A673 (cell line): ENCODE results near the gene INTS11. TPM values are rescaled to one million over a fixed set of nuclear protein-coding genes. Genes with fewer than 3 reads are reported as not detected.
A peak's percentile ranks its signal among the peaks of the same experiment; 100 is the strongest.
"Not testable (repeated sequence)": the region's sequence is repeated elsewhere in the genome, so short reads cannot be mapped to it uniquely, and the experiment has no call there.

ENCODE experiments used
- BruUV-seq: library from RNA; stranded (reverse); fragments of 400-500 nt; replicated peaks from 2 replicates; lab custom pipeline; 2021; lab: Mats Ljungman, UMichigan
- CTCF ChIA-PET: fragments of 300-600 bp; sonication (Branson Sonifier 250); formaldehyde crosslinking; loops from one replicate; lab custom pipeline; 2022; ENCODE audit warnings: antibody characterized with exemption; lab: Charles Lee
- POLR2A ChIA-PET: fragments of 300-600 bp; sonication (Branson Sonifier 250); formaldehyde crosslinking; loops from one replicate; lab custom pipeline; 2022; ENCODE audit warnings: antibody characterized with exemption; ENCODE audit not compliant: low non-redundant PET; lab: Charles Lee
- DNase-seq: peaks from one replicate; pipeline ENCODE4 v3.0.0-alpha.2; 2015; ENCODE audit warnings: low spot score
- H3K27ac ChIP-seq: fragments of 200-600 bp; sonication (generic); 2 replicates; pipeline ENCODE4 v1.5.1; 2016; ENCODE audit warnings: mixed run types, low read depth, mild to moderate bottlenecking, mixed read lengths, antibody characterized with exemption, low read length; ENCODE audit not compliant: poor library complexity, severe bottlenecking
- H3K27me3 ChIP-seq: fragments of 200-600 bp; sonication (generic); replicated peaks from 2 replicates; pipeline ENCODE4 v1.6.1; 2017; ENCODE audit warnings: mixed run types, low read depth, mild to moderate bottlenecking, mixed read lengths, antibody characterized with exemption, low read length; ENCODE audit not compliant: insufficient read depth, poor library complexity
- H3K36me3 ChIP-seq: fragments of 200-600 bp; sonication (generic); 2 replicates; pipeline ENCODE4 v1.6.1; 2016; ENCODE audit warnings: mixed run types, mild to moderate bottlenecking, mixed read lengths, antibody characterized with exemption, low read length; ENCODE audit not compliant: insufficient read depth, poor library complexity, severe bottlenecking
- H3K4me1 ChIP-seq: fragments of 200-600 bp; sonication (generic); 2 replicates; pipeline ENCODE4 v1.6.1; 2017; ENCODE audit warnings: mixed run types, mild to moderate bottlenecking, mixed read lengths, antibody characterized with exemption, low read length; ENCODE audit not compliant: insufficient read depth, poor library complexity, severe bottlenecking
- H3K4me3 ChIP-seq: fragments of 200-600 bp; sonication (generic); 2 replicates; pipeline ENCODE4 v1.5.1; 2016; ENCODE audit warnings: low read depth, mixed run types, mild to moderate bottlenecking, mixed read lengths, low read length; ENCODE audit not compliant: poor library complexity, severe bottlenecking
- H3K9me3 ChIP-seq: fragments of 200-600 bp; sonication (generic); 2 replicates; pipeline ENCODE4 v1.6.1; 2016; ENCODE audit warnings: mixed run types, low read depth, mild to moderate bottlenecking, mixed read lengths, antibody characterized with exemption, low read length; ENCODE audit not compliant: poor library complexity, severe bottlenecking
- EZH2 ChIP-seq: fragments of 200-600 bp; sonication (generic); IDR thresholded peaks from 2 replicates; pipeline ENCODE4 v1.6.1; 2017; ENCODE audit warnings: borderline replicate concordance, low read depth, mild to moderate bottlenecking, mixed read lengths, antibody characterized with exemption, low read length; ENCODE audit not compliant: poor library complexity, severe bottlenecking
- intact Hi-C: fragments of 100-400 bp; cut with micrococcal nuclease; formaldehyde crosslinking; loops from one replicate; pipeline ENCODE4 v1.10.0; 2022; ENCODE audit not compliant: unreplicated experiment
- total RNA-seq: library from RNA; stranded (reverse); gene quantifications from 2 replicates; pipeline ENCODE4 v1.2.3, GENCODE V29; 2021
- TF ChIP-seq, protein P1 (sequence below): fragments of 300-800, 200-600 bp; sonication (generic); conservative IDR thresholded peaks from 2 replicates; pipeline ENCODE4 v1.5.1; 2017; ENCODE audit warnings: low read depth, mild to moderate bottlenecking, antibody characterized with exemption, low read length, moderate library complexity, mixed read lengths

Gene INTS11
- total RNA-seq, 1 experiment from 2014 or later = 156 TPM

DNA sequence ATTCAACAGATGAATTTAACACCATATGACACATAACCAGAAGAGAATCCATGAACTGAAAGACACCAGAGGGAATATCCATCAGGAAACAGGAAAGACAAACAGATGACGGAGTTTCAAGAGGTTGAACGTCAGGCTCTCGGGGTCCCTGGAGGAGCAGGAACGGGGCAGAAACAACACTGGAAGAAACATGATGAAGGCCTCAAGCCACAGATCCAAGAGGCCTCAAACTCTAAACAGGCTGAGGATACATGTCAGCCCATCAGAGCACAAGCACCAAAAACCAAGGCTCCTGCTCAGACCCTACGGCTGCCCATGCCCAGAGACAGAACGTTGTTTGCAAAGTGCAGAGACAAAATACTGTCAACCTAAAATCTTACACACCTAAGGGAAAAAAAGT, 7.0 kb downstream of the INTS11 start:
- Histone ChIP-seq H3K36me3 (peaks cover 63% of the 10 kb centered on the region), H3K27me3 (no peaks in the 10 kb centered on the region), H3K4me1 (peaks cover 14% of the 10 kb centered on the region), H3K9me3 (no peaks in the 10 kb centered on the region), H3K4me3 (no peak overlapping the region), H3K27ac (no peak overlapping the region)
- ChIA-PET POLR2A (no interaction called here), CTCF (no interaction called here)
- TF ChIP-seq EZH2 = no peak
- TF ChIP-seq, protein P1, sequence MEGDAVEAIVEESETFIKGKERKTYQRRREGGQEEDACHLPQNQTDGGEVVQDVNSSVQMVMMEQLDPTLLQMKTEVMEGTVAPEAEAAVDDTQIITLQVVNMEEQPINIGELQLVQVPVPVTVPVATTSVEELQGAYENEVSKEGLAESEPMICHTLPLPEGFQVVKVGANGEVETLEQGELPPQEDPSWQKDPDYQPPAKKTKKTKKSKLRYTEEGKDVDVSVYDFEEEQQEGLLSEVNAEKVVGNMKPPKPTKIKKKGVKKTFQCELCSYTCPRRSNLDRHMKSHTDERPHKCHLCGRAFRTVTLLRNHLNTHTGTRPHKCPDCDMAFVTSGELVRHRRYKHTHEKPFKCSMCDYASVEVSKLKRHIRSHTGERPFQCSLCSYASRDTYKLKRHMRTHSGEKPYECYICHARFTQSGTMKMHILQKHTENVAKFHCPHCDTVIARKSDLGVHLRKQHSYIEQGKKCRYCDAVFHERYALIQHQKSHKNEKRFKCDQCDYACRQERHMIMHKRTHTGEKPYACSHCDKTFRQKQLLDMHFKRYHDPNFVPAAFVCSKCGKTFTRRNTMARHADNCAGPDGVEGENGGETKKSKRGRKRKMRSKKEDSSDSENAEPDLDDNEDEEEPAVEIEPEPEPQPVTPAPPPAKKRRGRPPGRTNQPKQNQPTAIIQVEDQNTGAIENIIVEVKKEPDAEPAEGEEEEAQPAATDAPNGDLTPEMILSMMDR = no peak
- DNase-seq = no peak
- intact Hi-C loops = no loop called here
- BruUV-seq = TSS peak; percentile 59

DNA sequence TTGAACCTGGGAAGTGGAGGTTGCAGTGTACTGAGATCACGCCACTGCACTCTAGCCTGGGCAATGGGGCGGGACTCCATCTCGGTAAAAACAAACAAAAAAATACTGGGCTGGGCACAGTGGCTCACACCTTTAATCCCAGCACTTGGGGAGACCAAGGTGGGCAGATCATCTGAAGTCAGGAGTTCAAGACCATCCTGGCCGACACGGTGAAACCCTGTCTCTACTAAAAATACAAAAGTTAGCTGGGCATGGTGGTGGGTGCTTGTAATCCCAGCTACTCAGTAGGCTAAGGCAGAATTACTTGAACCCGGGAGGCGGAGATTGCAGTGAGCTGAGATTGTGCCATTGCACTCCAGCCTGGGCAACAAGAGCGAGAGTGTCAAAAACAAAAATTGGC, 8.3 kb downstream of the INTS11 start:
- BruUV-seq, CTCF ChIA-PET, H3K27me3 ChIP-seq, POLR2A ChIA-PET, intact Hi-C loops, H3K27ac ChIP-seq, H3K4me3 ChIP-seq, DNase-seq, H3K9me3 ChIP-seq: not testable (repeated sequence)
- Histone ChIP-seq H3K4me1 (peaks cover 14% of the 10 kb centered on the region), H3K36me3 (peaks cover 66% of the 10 kb centered on the region)

GRCh38 chr1:1315435-1315954, 9.0 kb downstream of the INTS11 start:
- no peaks in the 10 kb centered on the region for H3K27me3 ChIP-seq
- TF ChIP-seq EZH2 = no peak
- TF ChIP-seq, protein P1 = no peak
- intact Hi-C loops = no loop called here
- peaks cover 14% of the 10 kb centered on the region for H3K4me1 ChIP-seq
- ChIA-PET POLR2A (no interaction called here), CTCF (no interaction called here)
- H3K36me3 ChIP-seq = peaks cover 66% of the 10 kb centered on the region
- H3K27ac ChIP-seq = peak overlapping the region; percentile 23
- no peaks in the 10 kb centered on the region for H3K9me3 ChIP-seq
- no TSS peak for BruUV-seq
- H3K4me3 ChIP-seq = no peak overlapping the region
- no peak for DNase-seq

- Histone ChIP-seq H3K4me3 (no peak overlapping the region), H3K4me1 (peaks cover 17% of the 10 kb centered on the region), H3K36me3 (peaks cover 60% of the 10 kb centered on the region), H3K27me3 (no peaks in the 10 kb centered on the region), H3K27ac (peak overlapping the region; percentile 23), H3K9me3 (no peaks in the 10 kb centered on the region)
- DNase-seq = no peak
- no TSS peak for BruUV-seq
- intact Hi-C loops = no loop called here
- no peak for TF ChIP-seq EZH2
- TF ChIP-seq, protein P1 = no peak
- POLR2A ChIA-PET = no interaction called here
- CTCF ChIA-PET = no interaction called here
Measured at GRCh38 chr1:1314678-1315335, 9.7 kb downstream of the INTS11 start.
